Pancreas (tissue), 10 donors: ENCODE results near the gene U2AF1L4. TPM values are rescaled to one million over a fixed set of nuclear protein-coding genes. Genes with fewer than 3 reads are reported as not detected.

Source experiments
- ATAC-seq, 4 donors: fragments of 200-7000 bp; cut with Tn5 transposase; one replicate each; pipeline versions ENCODE4 v1.8.0 to v1.9.1; 2020; ENCODE audit warnings: mild to moderate bottlenecking in 4 of 4, moderate library complexity in 4 of 4
- DNase-seq, 6 donors: peaks; one replicate each; pipeline ENCODE4 v3.0.0-alpha.2; 2020
- FAIRE-seq: peaks from 2 replicates; lab custom pipeline; 2012; peaks lifted over from hg19 to GRCh38; lab: Jason Lieb, UNC
- H3K27ac ChIP-seq, 4 donors: fragments of 200-600 bp; sonication (generic); 1 replicate in 3 of 4; 2 replicates in 1 of 4; pipeline versions ENCODE4 v1.5.0 to v1.8.0; 2020
- H3K27me3 ChIP-seq, 4 donors: fragments of 200-600 bp; one replicate each; pipeline ENCODE4 v1.8.0; 2021
- H3K36me3 ChIP-seq, 3 donors: fragments of 200-600 bp; sonication (generic) in 1 of 3; one replicate each; pipeline versions ENCODE4 v1.5.0 to v1.8.0; 2020 to 2021
- H3K4me1 ChIP-seq, 3 donors: fragments of 200-600 bp; one replicate each; pipeline ENCODE4 v1.8.0; 2021
- H3K4me3 ChIP-seq, 4 donors: fragments of 200-600 bp; sonication (generic) in 2 of 4; one replicate each; pipeline versions ENCODE4 v1.5.0 to v1.8.0; 2020 to 2021
- H3K9me3 ChIP-seq, 4 donors: fragments of 200-600 bp; one replicate each; pipeline ENCODE4 v1.8.0; 2021
- CTCF ChIP-seq, 4 donors: fragments of 200-600 bp; sonication (generic) in 3 of 4; IDR thresholded peaks; one replicate each; pipeline versions ENCODE4 v1.5.0 to v1.8.0; 2021; ENCODE audit warnings: antibody characterized with exemption in 4 of 4
- WGBS, 2 donors: extraction: QIAGEN DNeasy Blood & Tissue Kit; methylation state at CpG; one replicate each; pipeline ENCODE4 v1.1.7; 2013; 5-methylcytosine and 5-hydroxymethylcytosine counted together
- intact Hi-C, 3 donors: fragments of 100-400 bp; cut with DNase I; formaldehyde crosslinking; loops; one replicate each; pipeline versions ENCODE4 v1.11.1 to v1.14.2; 2022
- polyA plus RNA-seq, 2 donors: library from polyadenylated mRNA; stranded (reverse); fragments of 200-250 nt; gene quantifications; one replicate each; pipeline ENCODE4 v1.2.3, GENCODE V29; 2013
- total RNA-seq, 6 donors: library from RNA; stranded (reverse); fragmentation: NEBNext Ultra II Directional in 4 of 6; extraction: Animal tissue kit (Norgen Biotek cat#: 25700) in 4 of 6; gene quantifications; one replicate each; pipeline versions ENCODE4 v1.2.1 to v1.2.4, GENCODE V29; 2021 to 2023
- donor health status: healthy with polysubstance abuse.
- donor health status: DM: no; HTN: no; CAD: no; lungs with moderate emphysema.
- donor health status: DM: no; HTN: no; CAD: no.
- donor health status: control.
- donor health status: control.
- donor health status: Bipolar disorder and iron deficiency.
- donor health status: DM: yes; HTN: yes; CAD: no.
- donor health status: DM: no; HTN: no; CAD: no.
- donor health status: DM: no; HTN: no; CAD: no.
- donor health status: DM: yes; HTN: yes; CAD: no.

Gene U2AF1L4
- total and polyA plus RNA-seq, 8 donors, result 9.7 to 124 (median 12.0) TPM

- WGBS, 2 donors, result 8 to 9% methylated on average over 41 of the region's 41 CpGs
- peak; percentile 70 to 82 (median 72) for ATAC-seq
- TF ChIP-seq CTCF (IDR thresholded peaks at IDR 0.05), result no peak
- Histone ChIP-seq H3K9me3 (no peaks in the 10 kb centered on the region), H3K27me3 (no peaks in the 10 kb centered on the region), H3K27ac (peak overlapping the region; percentile 100), H3K4me1 (peaks cover 7 to 25% (median 10%) of the 10 kb centered on the region in 3 donors), H3K4me3 (peak overlapping the region; percentile 81 to 99 (median 83)), H3K36me3 (no peaks in the 10 kb centered on the region)
- peak; percentile 87 to 97 (median 95) for DNase-seq
- intact Hi-C loops, result no loop called here
- no peak for FAIRE-seq
These were observed 539 bp downstream of the U2AF1L4 start for GRCh38 chr19:35744430-35745327.

GRCh38 chr19:35743640-35744429 is 1.4 kb downstream of the U2AF1L4 start:
- TF ChIP-seq CTCF (IDR thresholded peaks at IDR 0.05), result no peak
- intact Hi-C loops, result no loop called here
- peak overlapping the region in 1 of 4 donors; percentile 85 for H3K4me3 ChIP-seq
- H3K27me3 ChIP-seq, result no peaks in the 10 kb centered on the region
- H3K4me1 ChIP-seq, result peaks cover 7 to 16% (median 10%) of the 10 kb centered on the region in 3 donors
- FAIRE-seq, result no peak
- no peak overlapping the region for H3K27ac ChIP-seq
- 84 to 87% methylated on average over 19 of the region's 19 CpGs for WGBS, 2 donors
- H3K36me3 ChIP-seq, result no peaks in the 10 kb centered on the region
- peak in 2 of 6 donors; percentile 42 to 43 for DNase-seq
- no peak for ATAC-seq
- no peaks in the 10 kb centered on the region for H3K9me3 ChIP-seq

- no peak for FAIRE-seq
- Histone ChIP-seq H3K4me1 (peaks cover 4 to 13% (median 10%) of the 10 kb centered on the region in 3 donors), H3K27ac (peak within 1 kb of the TSS; percentile 78 to 85 (median 82)), H3K36me3 (peaks cover 0 to 5% (median 3%) of the 10 kb centered on the region in 3 donors), H3K27me3 (no peaks in the 10 kb centered on the region), H3K4me3 (peak within 1 kb of the TSS in 2 of 4 donors; percentile 55 to 60), H3K9me3 (no peaks in the 10 kb centered on the region)
- 84 to 91% methylated on average over 9 of the region's 9 CpGs for WGBS, 2 donors
- no peak for ATAC-seq
- intact Hi-C loops, result no loop called here
- TF ChIP-seq CTCF (IDR thresholded peaks at IDR 0.05), result no peak
- peak in 1 of 6 donors; percentile 30 for DNase-seq
These were observed 3.0 kb downstream of the U2AF1L4 start, which contains the start of gene IGFLR1 for GRCh38 chr19:35742121-35742724. Gene IGFLR1, minus strand, starts transcription at chr19:35742452. Its CDS starts 1,272 bp downstream, at chr19:35741180.

GRCh38 chr19:35741203-35741515 is 4.1 kb downstream of the U2AF1L4 start:
- DNase-seq (no peak), FAIRE-seq (no peak), ATAC-seq (no peak)
- peaks cover 0 to 10% (median 5%) of the 10 kb centered on the region in 3 donors for H3K36me3 ChIP-seq
- no peaks in the 10 kb centered on the region for H3K9me3 ChIP-seq
- H3K27ac ChIP-seq, result peak overlapping the region; percentile 78 to 85 (median 82)
- intact Hi-C loops, result no loop called here
- no peak for TF ChIP-seq CTCF (IDR thresholded peaks at IDR 0.05)
- WGBS, 2 donors, result 3 to 4% methylated on average over 12 of the region's 12 CpGs
- H3K4me3 ChIP-seq, result peak overlapping the region; percentile 26 to 60 (median 41)
- peaks cover 4 to 10% (median 8%) of the 10 kb centered on the region in 3 donors for H3K4me1 ChIP-seq
- H3K27me3 ChIP-seq, result no peaks in the 10 kb centered on the region
